IMR-90 (cell line): ENCODE results near the gene STARD7. TPM values are rescaled to one million over a fixed set of nuclear protein-coding genes. Genes with fewer than 3 reads are reported as not detected.

Experiments used
- ATAC-seq: fragments of 200-7000 bp; cut with Tn5 transposase; 2 replicates; pipeline ENCODE4 v1.9.1; 2020; ENCODE audit warnings: low read depth, mild to moderate bottlenecking, moderate library complexity
- BruUV-seq: library from RNA; stranded (reverse); fragments of 400-500 nt; replicated peaks from 2 replicates; lab custom pipeline; 2021; lab: Mats Ljungman, UMichigan
- CTCF ChIA-PET: fragments of 300-600 bp; formaldehyde crosslinking; extraction: SDS; loops from one replicate; lab custom pipeline; 2021; ENCODE audit warnings: antibody characterized with exemption; lab: Yijun Ruan, JAX
- POLR2A ChIA-PET: fragments of 300-600 bp; sonication (Branson Sonifier 250); formaldehyde crosslinking; loops from one replicate; lab custom pipeline; 2022; ENCODE audit warnings: antibody characterized with exemption; ENCODE audit not compliant: unreplicated experiment; lab: Charles Lee
- DNase-seq: peaks from one replicate; pipeline ENCODE4 v3.0.0; 2013
- H2AFZ ChIP-seq: replicated peaks from 2 replicates; pipeline ENCODE3; 2013; ENCODE audit warnings: low read length, mild to moderate bottlenecking; ENCODE audit not compliant: poor library complexity
- H2AK5ac ChIP-seq: 2 replicates; pipeline ENCODE4 v1.6.1; 2013; ENCODE audit warnings: low read depth, low read length, inconsistent platforms
- H2AK9ac ChIP-seq: replicated peaks from 2 replicates; pipeline ENCODE3; 2013; ENCODE audit warnings: mild to moderate bottlenecking, low read depth, low read length, moderate library complexity; ENCODE audit not compliant: poor library complexity
- H2BK120ac ChIP-seq: 2 replicates; pipeline ENCODE4 v1.6.1; 2013; ENCODE audit warnings: low read depth, low read length, inconsistent platforms
- H2BK15ac ChIP-seq: 3 replicates; pipeline ENCODE4 v1.6.1; 2013; ENCODE audit warnings: low read depth, low read length, inconsistent platforms
- H2BK20ac ChIP-seq: 2 replicates; pipeline ENCODE4 v1.6.1; 2013; ENCODE audit warnings: low read depth, mild to moderate bottlenecking, inconsistent platforms, low read length, moderate library complexity
- H2BK5ac ChIP-seq: 2 replicates; pipeline ENCODE4 v1.6.1; 2013; ENCODE audit warnings: mild to moderate bottlenecking, low read depth, low read length, inconsistent platforms; ENCODE audit not compliant: poor library complexity, severe bottlenecking
- H3K14ac ChIP-seq: replicated peaks from 2 replicates; pipeline ENCODE4 v1.6.1; 2013; ENCODE audit warnings: low read depth, low read length, inconsistent platforms
- H3K18ac ChIP-seq: 2 replicates; pipeline ENCODE4 v1.6.1; 2013; ENCODE audit warnings: low read depth, low read length, control low read depth
- H3K23ac ChIP-seq: 2 replicates; pipeline ENCODE4 v1.6.1; 2013; ENCODE audit warnings: low read depth, low read length, inconsistent platforms
- H3K27ac ChIP-seq: 2 replicates; pipeline ENCODE4 v1.5.1; 2013; ENCODE audit warnings: mild to moderate bottlenecking, control low read depth, low read length; ENCODE audit not compliant: insufficient read depth
- H3K27me3 ChIP-seq: 2 replicates; pipeline ENCODE4 v1.6.1; 2013; ENCODE audit warnings: low read length; ENCODE audit not compliant: control insufficient read depth, insufficient read depth
- H3K36me3 ChIP-seq: 2 replicates; pipeline ENCODE4 v1.6.1; 2013; ENCODE audit warnings: low read length, mixed read lengths; ENCODE audit not compliant: control insufficient read depth, insufficient read depth
- H3K4ac ChIP-seq: 2 replicates; pipeline ENCODE4 v1.6.1; 2013; ENCODE audit warnings: low read depth, low read length, inconsistent platforms
- H3K4me1 ChIP-seq: 2 replicates; pipeline ENCODE4 v1.6.1; 2013; ENCODE audit warnings: low read length, mixed read lengths; ENCODE audit not compliant: control insufficient read depth, insufficient read depth
- H3K4me2 ChIP-seq: 2 replicates; pipeline ENCODE4 v1.6.1; 2013; ENCODE audit warnings: low read depth, mild to moderate bottlenecking, control low read depth, low read length, moderate library complexity
- H3K4me3 ChIP-seq: 2 replicates; pipeline ENCODE4 v1.5.1; 2013; ENCODE audit warnings: low read depth, mild to moderate bottlenecking, control low read depth, low read length, moderate library complexity; ENCODE audit not compliant: insufficient read depth
- H3K56ac ChIP-seq: 2 replicates; pipeline ENCODE4 v1.6.1; 2013; ENCODE audit warnings: low read length, inconsistent platforms; ENCODE audit not compliant: insufficient read depth; ENCODE audit errors: extremely low read depth
- H3K79me1 ChIP-seq, 2 experiments: 2 replicates each; pipeline ENCODE4 v1.6.1; 2013; ENCODE audit warnings: low read length in 2 of 2, inconsistent platforms in 1 of 2, low read depth in 1 of 2
- H3K9ac ChIP-seq: 2 replicates; pipeline ENCODE4 v1.6.1; 2013; ENCODE audit warnings: low read depth, low read length, control low read depth
- H3K9me1 ChIP-seq: 2 replicates; pipeline ENCODE4 v1.6.1; 2013; ENCODE audit warnings: low read length, inconsistent platforms; ENCODE audit not compliant: insufficient read depth
- H3K9me3 ChIP-seq: 2 replicates; pipeline ENCODE4 v1.6.1; 2013; ENCODE audit warnings: low read length; ENCODE audit not compliant: control insufficient read depth, insufficient read depth
- H4K20me1 ChIP-seq: 2 replicates; pipeline ENCODE4 v1.6.1; 2013; ENCODE audit warnings: low read length, inconsistent platforms; ENCODE audit not compliant: insufficient read depth
- H4K5ac ChIP-seq: 2 replicates; pipeline ENCODE4 v1.6.1; 2013; ENCODE audit warnings: mild to moderate bottlenecking, low read depth, low read length, control low read depth
- H4K8ac ChIP-seq, 2 experiments: 2 replicates each; pipeline ENCODE4 v1.6.1; 2013; ENCODE audit warnings: low read depth in 2 of 2, low read length in 2 of 2, control low read depth in 1 of 2, inconsistent platforms in 1 of 2
- H4K91ac ChIP-seq: 2 replicates; pipeline ENCODE4 v1.6.1; 2013; ENCODE audit warnings: low read depth, low read length, inconsistent platforms; ENCODE audit not compliant: insufficient read depth
- BHLHE40 ChIP-seq: fragments of 150-350 bp; IDR thresholded peaks from 2 replicates; pipeline ENCODE4 v1.6.1; 2016; ENCODE audit warnings: mild to moderate bottlenecking, low read depth, low read length
- CEBPB ChIP-seq: IDR thresholded peaks from 2 replicates; pipeline ENCODE4 v1.6.1; 2012; ENCODE audit warnings: low read depth, low read length, improper control_type of control experiment
- FOS ChIP-seq: fragments of 150-350 bp; IDR thresholded peaks from 2 replicates; pipeline ENCODE4 v1.6.1; 2016; ENCODE audit warnings: low read depth, low read length
- MAFK ChIP-seq: IDR thresholded peaks from 2 replicates; pipeline ENCODE4 v1.6.1; 2012; ENCODE audit warnings: low read depth, low read length, improper control_type of control experiment
- MAZ ChIP-seq: IDR thresholded peaks from 2 replicates; pipeline ENCODE4 v1.6.1; 2012; ENCODE audit warnings: low read depth, mild to moderate bottlenecking, low read length, improper control_type of control experiment, moderate library complexity, borderline replicate concordance
- MXI1 ChIP-seq: IDR thresholded peaks from 2 replicates; pipeline ENCODE4 v1.6.1; 2012; ENCODE audit warnings: low read depth, mild to moderate bottlenecking, low read length, moderate library complexity, borderline replicate concordance
- NFE2L2 ChIP-seq: fragments of 150-350 bp; IDR thresholded peaks from 2 replicates; pipeline ENCODE4 v1.6.1; 2016; ENCODE audit warnings: low read depth, mild to moderate bottlenecking, low read length
- POLR2A ChIP-seq: IDR thresholded peaks from 2 replicates; pipeline ENCODE4 v1.6.1; 2012; ENCODE audit warnings: mild to moderate bottlenecking, low read depth, low read length
- RFX5 ChIP-seq: IDR thresholded peaks from 2 replicates; pipeline ENCODE4 v1.8.0; 2012; ENCODE audit warnings: low read depth, mild to moderate bottlenecking, low read length, moderate library complexity
- SMC3 ChIP-seq: fragments of 150-350 bp; IDR thresholded peaks from 2 replicates; pipeline ENCODE4 v1.6.1; 2016; ENCODE audit warnings: low read depth, mild to moderate bottlenecking, antibody characterized with exemption, low read length, moderate library complexity
- WGBS, 2 experiments: methylation state at CpG; one replicate each; pipeline versions ENCODE4 v1.1.5 to v1.1.7; 2013; ENCODE audit warnings: missing lambda C conversion rate in 2 of 2; ENCODE audit not compliant: insufficient read length in 1 of 2; ENCODE audit errors: extremely low coverage in 2 of 2; 5-methylcytosine and 5-hydroxymethylcytosine counted together
- dilution Hi-C: fragments of 300-500 bp; cut with HindIII; formaldehyde crosslinking; loops from one replicate; pipeline ENCODE4 v1.14.3; 2018; ENCODE audit warnings: low sequenced_read_pairs; ENCODE audit not compliant: unreplicated experiment
- in situ Hi-C: fragments of 300-500 bp; cut with MboI; formaldehyde crosslinking; loops from 3 replicates; pipeline ENCODE4 v1.14.3; 2019; ENCODE audit warnings: low sequenced_read_pairs, inconsistent platforms, mixed read lengths
- intact Hi-C: fragments of 100-400 bp; cut with micrococcal nuclease; formaldehyde crosslinking; loops from 2 replicates; pipeline ENCODE4 v1.10.0; 2022
- polyA plus RNA-seq, 3 experiments: library from polyadenylated mRNA; depleted of rRNA; stranded (reverse); fragments of >200 nt; gene quantifications; 2 replicates each; pipeline ENCODE4 v1.2.3, GENCODE V29; 2012; ENCODE audit warnings: low replicate concordance in 1 of 3
- total RNA-seq: library from RNA; depleted of rRNA; stranded (reverse); fragments of >200 nt; gene quantifications from 2 replicates; pipeline ENCODE4 v1.2.3, GENCODE V29; 2012
- TF ChIP-seq, protein P1 (sequence below): conservative IDR thresholded peaks from 2 replicates; pipeline ENCODE4 v1.5.1; 2012; ENCODE audit warnings: mild to moderate bottlenecking, low read depth, low read length, improper control_type of control experiment

The STARD7 gene
- total and polyA plus RNA-seq, 2 of the 4 experiments (the other 2 are of a cell fraction), result 61.7 to 138 TPM

- ChIA-PET CTCF (no interaction called here), POLR2A (no interaction called here)
- H3K4me3 ChIP-seq, result no peak overlapping the region
- H2BK20ac ChIP-seq, result no peak overlapping the region
- no peak overlapping the region for H3K23ac ChIP-seq
- no peak overlapping the region for H3K56ac ChIP-seq
- H3K4me1 ChIP-seq, result peaks cover 2% of the 10 kb centered on the region; the same call in 1 of the 2 replicates
- no peak overlapping the region for H3K14ac ChIP-seq
- no peak overlapping the region for H4K8ac ChIP-seq
- no CpG with 5 or more reads among the region's 4 CpGs for WGBS, 2 experiments
- no peak for TF ChIP-seq BHLHE40
- TF ChIP-seq CEBPB, result no peak
- TF ChIP-seq MAFK, result no peak
- no peak for TF ChIP-seq POLR2A
- TF ChIP-seq RFX5, result no peak
- TF ChIP-seq MXI1, result no peak
- TF ChIP-seq NFE2L2, result no peak
- TF ChIP-seq MAZ, result no peak
- no peak for TF ChIP-seq FOS
- TF ChIP-seq, protein P1, sequence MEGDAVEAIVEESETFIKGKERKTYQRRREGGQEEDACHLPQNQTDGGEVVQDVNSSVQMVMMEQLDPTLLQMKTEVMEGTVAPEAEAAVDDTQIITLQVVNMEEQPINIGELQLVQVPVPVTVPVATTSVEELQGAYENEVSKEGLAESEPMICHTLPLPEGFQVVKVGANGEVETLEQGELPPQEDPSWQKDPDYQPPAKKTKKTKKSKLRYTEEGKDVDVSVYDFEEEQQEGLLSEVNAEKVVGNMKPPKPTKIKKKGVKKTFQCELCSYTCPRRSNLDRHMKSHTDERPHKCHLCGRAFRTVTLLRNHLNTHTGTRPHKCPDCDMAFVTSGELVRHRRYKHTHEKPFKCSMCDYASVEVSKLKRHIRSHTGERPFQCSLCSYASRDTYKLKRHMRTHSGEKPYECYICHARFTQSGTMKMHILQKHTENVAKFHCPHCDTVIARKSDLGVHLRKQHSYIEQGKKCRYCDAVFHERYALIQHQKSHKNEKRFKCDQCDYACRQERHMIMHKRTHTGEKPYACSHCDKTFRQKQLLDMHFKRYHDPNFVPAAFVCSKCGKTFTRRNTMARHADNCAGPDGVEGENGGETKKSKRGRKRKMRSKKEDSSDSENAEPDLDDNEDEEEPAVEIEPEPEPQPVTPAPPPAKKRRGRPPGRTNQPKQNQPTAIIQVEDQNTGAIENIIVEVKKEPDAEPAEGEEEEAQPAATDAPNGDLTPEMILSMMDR, result no peak
- TF ChIP-seq SMC3, result no peak
- no peak overlapping the region for H4K91ac ChIP-seq
- no peak overlapping the region for H2BK120ac ChIP-seq
- H2BK15ac ChIP-seq, result no peak overlapping the region
- no peaks in the 10 kb centered on the region for H3K36me3 ChIP-seq
- ATAC-seq (no peak), DNase-seq (no peak)
- H3K27me3 ChIP-seq, result no peaks in the 10 kb centered on the region
- H3K4ac ChIP-seq, result no peak overlapping the region
- H3K27ac ChIP-seq, result no peak overlapping the region
- intact Hi-C loops, result no loop called here
- H3K9ac ChIP-seq, result no peak overlapping the region
- 0 out of 2 replicates have a peak, but pooled peaks cover 3% of the 10 kb centered on the region for H3K9me1 ChIP-seq
- H2BK5ac ChIP-seq, result no peak overlapping the region
- H2AFZ ChIP-seq, result no peak overlapping the region
- no peak overlapping the region for H4K5ac ChIP-seq
- dilution Hi-C loops, result no loop called here
- in situ Hi-C loops, result no loop called here
- no peak overlapping the region for H2AK9ac ChIP-seq
- H3K4me2 ChIP-seq, result no peak overlapping the region
- H3K79me1 ChIP-seq, result no peaks in the 10 kb centered on the region
- no peaks in the 10 kb centered on the region for H4K20me1 ChIP-seq
- no TSS peak for BruUV-seq
- no peak overlapping the region for H2AK5ac ChIP-seq
- H3K18ac ChIP-seq, result no peak overlapping the region
- no peaks in the 10 kb centered on the region for H3K9me3 ChIP-seq
Measured at GRCh38 chr2:96176661-96177060, 32.0 kb downstream of the STARD7 start.
